Gastrocnemius medialis (tissue), 4 donors: ENCODE results near the gene MYMX.

Experiments used
- CTCF ChIP-seq, 5 experiments: fragments of 450-650 bp in 3 of 5; fragments of 200-600 bp in 2 of 5; sonication (generic) in 2 of 5; IDR thresholded peaks in 4 of 5; conservative IDR thresholded peaks in 1 of 5; 1 replicate in 4 of 5; 2 replicates in 1 of 5; pipeline ENCODE4 v1.5.1; 2016 to 2019; ENCODE audit warnings: antibody characterized with exemption in 5 of 5, mild to moderate bottlenecking in 3 of 5, moderate library complexity in 3 of 5
- POLR2A ChIP-seq, 2 donors: fragments of 450-650 bp; IDR thresholded peaks; one replicate each; pipeline ENCODE4 v1.6.1; 2017; ENCODE audit warnings: antibody characterized with exemption in 2 of 2, mild to moderate bottlenecking in 2 of 2, moderate library complexity in 2 of 2

DNA sequence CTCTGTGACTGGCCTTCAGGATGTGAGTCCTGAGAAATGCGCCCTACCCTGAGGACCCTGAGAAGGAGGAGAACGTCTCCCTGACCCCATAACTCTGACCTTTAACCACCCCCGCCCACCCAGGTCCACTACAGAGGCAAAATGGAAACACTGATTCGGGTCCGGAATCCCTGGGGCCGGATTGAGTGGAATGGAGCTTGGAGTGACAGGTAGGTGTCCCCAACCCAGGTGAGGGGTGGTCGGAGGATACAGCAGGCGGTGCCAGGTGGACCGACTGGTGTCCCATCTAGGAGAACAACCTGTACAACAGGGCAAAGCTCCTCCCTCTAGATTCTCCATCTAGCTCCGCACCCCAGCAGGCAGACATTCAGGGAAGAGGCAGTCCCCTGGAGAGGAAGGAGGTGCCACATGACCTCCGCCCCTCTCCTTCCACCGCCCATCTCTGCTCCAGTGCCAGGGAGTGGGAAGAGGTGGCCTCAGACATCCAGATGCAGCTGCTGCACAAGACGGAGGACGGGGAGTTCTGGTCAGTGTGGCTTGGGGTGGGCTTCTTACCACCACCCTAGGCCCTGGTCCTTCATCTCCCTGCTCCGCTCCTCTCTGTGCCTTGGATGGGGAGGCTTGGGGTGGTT lies 40.5 kb upstream of the MYMX start:
- TF ChIP-seq CTCF (IDR thresholded peaks at IDR 0.05 in 4 of 5, conservative IDR thresholded peaks at IDR 0.05 in 1 of 5) (no peak), POLR2A (IDR thresholded peaks at IDR 0.05) (no peak)
